DMS53 treated with DMSO at 0.1 percent for 48 hours (cell line): ENCODE measurements around the gene MDFIC.
"Not testable (repeated sequence)": the region's sequence is repeated elsewhere in the genome, so short reads cannot be mapped to it uniquely, and the experiment has no call there.

Source experiments
- DNase-seq: peaks from one replicate; lab custom pipeline; 2025; ENCODE audit not compliant: unreplicated experiment; lab: John Stamatoyannopoulos, UW

MDFIC gene

GRCh38 chr7:114922026-114922651, at the start of gene MDFIC:
MDFIC (plus strand) TSS chr7:114922094; CDS start chr7:114923034, 940 bp downstream.
- peak; percentile 20 for DNase-seq

- DNase-seq, result no peak
These were observed 47.7 kb upstream of the MDFIC start for GRCh38 chr7:114874170-114874569.

DNA sequence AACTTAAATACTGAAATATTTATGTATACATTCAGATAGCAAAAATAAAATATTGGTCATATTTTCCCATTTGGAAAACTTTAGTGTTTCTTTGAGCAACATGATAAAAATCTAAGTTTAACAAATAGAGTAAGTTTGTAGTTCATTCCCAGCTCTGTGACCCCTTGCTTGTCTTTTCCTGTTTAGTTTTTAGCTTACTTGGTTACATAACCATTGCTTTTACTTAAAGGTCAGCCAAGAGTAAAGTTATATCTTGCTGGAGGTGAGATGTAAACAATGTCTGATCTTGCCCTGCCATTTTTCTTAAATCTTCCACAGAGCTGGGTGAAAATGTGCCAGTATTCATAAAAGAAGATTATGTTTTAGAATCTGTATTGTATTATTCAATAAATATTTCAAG, 46.7 kb upstream of the MDFIC start:
- DNase-seq, result no peak

DNA sequence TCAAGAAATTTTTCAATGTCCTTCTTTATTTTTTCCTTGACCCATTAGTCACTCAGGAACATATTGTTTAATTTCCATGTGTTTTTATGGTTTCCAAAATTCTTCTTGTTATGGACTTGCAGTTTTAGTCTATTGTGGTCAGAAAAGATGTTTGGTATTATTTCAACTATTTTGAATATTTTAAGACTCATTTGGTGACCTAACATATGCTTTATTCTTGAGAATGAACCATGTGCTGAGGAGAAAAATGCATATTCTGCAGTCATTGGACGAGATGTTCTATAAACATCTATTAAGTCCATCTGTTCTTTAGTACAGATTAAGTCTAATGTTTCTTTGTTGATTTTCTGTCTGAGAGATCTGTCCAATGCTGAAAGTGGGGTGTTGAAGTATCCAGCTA, 42.3 kb upstream of the MDFIC start:
- no peak for DNase-seq

GRCh38 chr7:114885836-114886235, 36.1 kb upstream of the MDFIC start:
- no peak for DNase-seq

DNA sequence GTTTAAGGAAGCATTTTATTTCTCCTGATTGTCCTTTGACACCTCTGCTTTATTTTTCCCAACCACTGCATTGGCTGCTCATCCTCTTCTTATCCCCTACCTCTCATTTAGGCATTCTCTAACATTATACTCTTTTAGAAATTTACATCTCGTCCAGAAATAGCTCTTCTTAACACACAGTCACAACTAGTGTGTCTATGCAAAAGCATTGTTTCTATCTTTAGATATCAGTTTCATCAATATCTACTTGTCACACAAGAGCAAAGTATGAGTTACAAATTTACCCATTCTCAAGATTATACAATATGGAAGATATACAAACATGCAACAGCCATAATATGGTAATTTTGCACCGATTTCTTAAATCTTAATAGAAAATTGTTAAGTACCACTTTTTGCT, 35.7 kb upstream of the MDFIC start:
- DNase-seq, result no peak

GRCh38 chr7:114889116-114889515, 32.8 kb upstream of the MDFIC start:
- DNase-seq, result not testable (repeated sequence)

GRCh38 chr7:114889646-114890285, 32.1 kb upstream of the MDFIC start:
- peak; percentile 97 for DNase-seq

DNA sequence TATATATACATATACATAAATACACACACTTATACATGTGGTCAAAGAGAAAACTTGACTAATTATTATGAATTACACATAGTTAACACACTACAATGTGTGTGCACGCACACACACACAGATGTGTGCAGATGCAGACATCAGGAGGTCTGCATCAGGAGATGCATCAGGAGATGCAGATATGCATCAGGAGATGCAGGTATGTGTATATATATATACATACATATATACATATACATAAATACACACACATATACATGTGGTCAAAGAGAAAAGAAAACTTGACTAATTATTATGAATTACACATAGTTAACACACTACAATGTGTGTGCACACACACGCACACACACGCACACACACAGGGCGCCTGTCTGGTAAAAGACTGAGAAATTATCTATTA, 31.3 kb upstream of the MDFIC start:
- DNase-seq, result no peak

DNA sequence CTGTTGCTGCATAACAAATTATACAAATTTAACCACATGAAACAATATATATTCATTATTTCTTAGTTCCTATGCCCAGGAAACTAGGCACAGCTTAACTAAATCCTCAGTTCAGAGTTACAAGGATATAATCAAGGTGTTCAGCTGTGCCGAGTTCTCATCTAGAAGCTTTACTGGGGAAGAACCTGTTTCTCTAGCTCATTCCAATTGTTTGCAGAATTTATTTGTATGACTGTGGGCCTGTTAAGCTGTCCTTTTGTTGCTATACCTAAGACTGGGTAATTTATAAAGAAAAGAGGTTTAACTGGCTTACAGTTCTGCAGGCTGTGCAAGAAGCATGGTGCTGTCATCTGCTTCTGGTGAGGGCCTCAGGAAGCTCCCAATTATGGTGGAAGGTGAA, 21.8 kb upstream of the MDFIC start:
- DNase-seq, result peak; percentile 40

DNA sequence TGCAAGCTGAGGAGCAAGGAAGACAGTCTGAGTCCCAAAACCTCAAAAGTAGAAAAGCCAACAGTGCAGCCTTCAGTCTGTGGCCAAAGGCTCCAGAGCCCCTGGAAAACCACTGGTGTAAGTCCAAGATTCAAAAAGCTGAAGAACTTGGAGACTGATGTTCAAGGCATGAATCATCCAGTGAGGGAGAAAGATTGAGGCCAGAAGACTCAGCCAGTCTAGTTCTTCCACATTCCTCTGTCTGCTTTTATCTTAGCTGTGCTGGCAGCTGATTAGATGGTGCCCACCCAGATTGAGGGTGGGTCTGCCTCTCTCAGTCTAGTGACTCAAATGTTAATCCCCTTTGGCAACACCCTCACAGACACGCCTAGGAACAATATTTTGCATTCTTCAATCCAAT, 20.1 kb upstream of the MDFIC start:
- DNase-seq, result no peak

- no peak for DNase-seq
These were observed 18.8 kb upstream of the MDFIC start for GRCh38 chr7:114903131-114903530.

DNA sequence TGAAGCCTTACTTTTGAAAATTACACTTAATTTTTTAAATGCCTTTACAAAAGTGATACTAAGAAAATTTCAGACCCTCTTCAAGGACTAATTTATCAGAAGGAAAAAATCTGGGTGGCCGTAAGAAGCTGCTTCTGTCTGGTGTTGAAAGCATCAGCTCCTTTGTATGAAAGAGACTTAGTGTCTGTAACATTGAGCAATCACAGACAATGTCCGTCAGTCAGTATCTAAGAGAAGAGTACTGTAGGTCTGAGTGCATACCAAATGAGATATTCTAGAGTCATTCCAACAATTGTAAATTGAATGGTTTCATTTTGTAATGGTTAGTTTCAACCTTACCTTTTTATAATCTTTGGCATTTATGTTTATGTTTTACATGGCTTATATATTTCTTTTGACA, 11.1 kb upstream of the MDFIC start:
- no peak for DNase-seq

DNA sequence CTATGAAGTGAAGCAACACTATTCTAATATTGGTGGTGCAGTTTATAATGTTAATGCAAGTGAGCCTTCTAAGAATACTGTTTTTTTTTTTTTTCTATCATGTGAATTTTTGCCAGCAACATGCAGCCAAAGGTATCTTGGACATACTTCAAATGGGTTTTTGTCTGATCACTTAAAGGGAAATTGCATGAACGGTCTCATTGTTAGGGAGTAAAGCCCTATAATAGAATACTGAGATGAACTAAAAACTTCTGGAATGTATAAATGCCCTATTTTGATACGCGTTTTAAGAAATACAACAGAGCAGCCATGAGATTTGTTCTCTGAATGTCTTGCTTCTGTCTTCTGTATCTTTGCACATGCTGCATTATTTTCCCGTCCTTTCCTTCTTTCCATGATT, 10.5 kb upstream of the MDFIC start:
- DNase-seq, result no peak

DNA sequence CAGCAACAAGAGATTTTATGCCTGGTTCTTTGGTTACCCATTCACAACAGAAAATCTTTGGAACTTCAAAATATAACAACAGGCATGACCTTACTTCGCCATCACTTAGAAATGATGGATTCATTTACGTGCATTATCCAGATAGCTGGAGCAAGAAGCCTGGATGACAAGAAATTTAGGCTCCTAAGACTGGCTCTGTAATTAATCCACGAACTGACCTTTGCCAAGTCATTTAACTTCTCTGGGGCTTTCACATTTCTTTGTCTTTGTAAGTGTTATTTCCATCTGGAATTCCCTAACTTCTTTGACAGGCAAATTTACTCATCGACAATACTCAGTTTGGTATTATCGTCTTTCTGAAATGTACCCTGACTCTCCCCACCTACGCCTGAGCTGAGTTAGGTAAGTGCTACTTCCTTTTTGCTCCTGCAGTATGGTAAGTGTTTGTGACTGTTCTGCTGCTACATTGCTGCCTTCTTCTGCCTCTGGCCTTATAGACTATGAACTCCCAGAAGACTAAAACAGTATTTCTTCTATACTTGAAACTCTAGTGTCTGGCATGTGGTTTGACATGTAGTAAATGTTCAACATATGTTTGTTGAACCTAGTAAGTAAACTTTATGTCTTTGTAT, 5.5 kb upstream of the MDFIC start:
- DNase-seq, result no peak

GRCh38 chr7:114917211-114917839, 4.6 kb upstream of the MDFIC start:
- no peak for DNase-seq

GRCh38 chr7:114919587-114919986, 2.3 kb upstream of the MDFIC start:
- no peak for DNase-seq

GRCh38 chr7:114921631-114922025, 266 bp upstream of the MDFIC start:
- no peak for DNase-seq

- no peak for DNase-seq
These were observed 933 bp downstream of the MDFIC start for GRCh38 chr7:114922652-114923402.

GRCh38 chr7:114923403-114923713, 1.5 kb downstream of the MDFIC start:
- no peak for DNase-seq

- no peak for DNase-seq
These were observed 2.3 kb downstream of the MDFIC start for GRCh38 chr7:114924038-114924712.
